NCI-H1694 (cell line): Measurements from ENCODE around the gene RIOX2.
"Not testable (repeated sequence)": the region's sequence is repeated elsewhere in the genome, so short reads cannot be mapped to it uniquely, and the experiment has no call there.

Experiments
- DNase-seq: peaks from one replicate; lab custom pipeline; 2025; lab: John Stamatoyannopoulos, UW

The RIOX2 gene

GRCh38 chr3:97971679-97972567, at the start of gene RIOX2:
RIOX2 (minus strand) TSS chr3:97972431; CDS start chr3:97967593, 4,838 bp downstream.
- DNase-seq = peak; percentile 42

- DNase-seq = no peak
Observed at GRCh38 chr3:98020412-98020811, 48.2 kb upstream of the RIOX2 start.

GRCh38 chr3:98018301-98018700, 46.1 kb upstream of the RIOX2 start:
- DNase-seq = no peak

- DNase-seq = no peak
Observed at GRCh38 chr3:98014268-98014585, 42.0 kb upstream of the RIOX2 start.

- DNase-seq = no peak
Observed at GRCh38 chr3:98013411-98014267, 41.4 kb upstream of the RIOX2 start.

GRCh38 chr3:98012979-98013378, 40.7 kb upstream of the RIOX2 start:
- DNase-seq = no peak

- not testable (repeated sequence) for DNase-seq
Observed at GRCh38 chr3:98010883-98011449, 38.7 kb upstream of the RIOX2 start.

GRCh38 chr3:98010194-98010882, 38.1 kb upstream of the RIOX2 start:
- no peak for DNase-seq

- DNase-seq = no peak
Observed at GRCh38 chr3:98008855-98009254, 36.6 kb upstream of the RIOX2 start.

- no peak for DNase-seq
Observed at GRCh38 chr3:98005438-98005837, 33.2 kb upstream of the RIOX2 start.

GRCh38 chr3:98004721-98005120, 32.5 kb upstream of the RIOX2 start:
- no peak for DNase-seq

GRCh38 chr3:98003306-98003969, 31.2 kb upstream of the RIOX2 start:
- DNase-seq = no peak

- no peak for DNase-seq
Observed at GRCh38 chr3:98002717-98003116, 30.5 kb upstream of the RIOX2 start.

GRCh38 chr3:97999994-98000393, 27.8 kb upstream of the RIOX2 start:
- no peak for DNase-seq

- DNase-seq = no peak
Observed at GRCh38 chr3:97999103-97999502, 26.9 kb upstream of the RIOX2 start.

GRCh38 chr3:97996988-97997387, 24.8 kb upstream of the RIOX2 start:
- no peak for DNase-seq

- DNase-seq = no peak
Observed at GRCh38 chr3:97994328-97994945, 22.2 kb upstream of the RIOX2 start.

- no peak for DNase-seq
Observed at GRCh38 chr3:97993526-97993925, 21.3 kb upstream of the RIOX2 start.

GRCh38 chr3:97992547-97993173, 20.4 kb upstream of the RIOX2 start:
- DNase-seq = no peak

GRCh38 chr3:97991293-97991682, 19.1 kb upstream of the RIOX2 start:
- DNase-seq = no peak
